Fibroblast of skin of left quadriceps (primary cell): ENCODE results near the gene POGK.
A peak's percentile ranks its signal among the peaks of the same experiment; 100 is the strongest.
"Not testable (repeated sequence)": the region's sequence is repeated elsewhere in the genome, so short reads cannot be mapped to it uniquely, and the experiment has no call there.

Source experiments
- DNase-seq, 2 experiments: peaks; one replicate each; pipeline ENCODE4 v3.0.0-alpha.2; 2013; ENCODE audit warnings: low read depth in 2 of 2

POGK gene, protein sequence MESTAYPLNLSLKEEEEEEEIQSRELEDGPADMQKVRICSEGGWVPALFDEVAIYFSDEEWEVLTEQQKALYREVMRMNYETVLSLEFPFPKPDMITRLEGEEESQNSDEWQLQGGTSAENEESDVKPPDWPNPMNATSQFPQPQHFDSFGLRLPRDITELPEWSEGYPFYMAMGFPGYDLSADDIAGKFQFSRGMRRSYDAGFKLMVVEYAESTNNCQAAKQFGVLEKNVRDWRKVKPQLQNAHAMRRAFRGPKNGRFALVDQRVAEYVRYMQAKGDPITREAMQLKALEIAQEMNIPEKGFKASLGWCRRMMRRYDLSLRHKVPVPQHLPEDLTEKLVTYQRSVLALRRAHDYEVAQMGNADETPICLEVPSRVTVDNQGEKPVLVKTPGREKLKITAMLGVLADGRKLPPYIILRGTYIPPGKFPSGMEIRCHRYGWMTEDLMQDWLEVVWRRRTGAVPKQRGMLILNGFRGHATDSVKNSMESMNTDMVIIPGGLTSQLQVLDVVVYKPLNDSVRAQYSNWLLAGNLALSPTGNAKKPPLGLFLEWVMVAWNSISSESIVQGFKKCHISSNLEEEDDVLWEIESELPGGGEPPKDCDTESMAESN

DNA sequence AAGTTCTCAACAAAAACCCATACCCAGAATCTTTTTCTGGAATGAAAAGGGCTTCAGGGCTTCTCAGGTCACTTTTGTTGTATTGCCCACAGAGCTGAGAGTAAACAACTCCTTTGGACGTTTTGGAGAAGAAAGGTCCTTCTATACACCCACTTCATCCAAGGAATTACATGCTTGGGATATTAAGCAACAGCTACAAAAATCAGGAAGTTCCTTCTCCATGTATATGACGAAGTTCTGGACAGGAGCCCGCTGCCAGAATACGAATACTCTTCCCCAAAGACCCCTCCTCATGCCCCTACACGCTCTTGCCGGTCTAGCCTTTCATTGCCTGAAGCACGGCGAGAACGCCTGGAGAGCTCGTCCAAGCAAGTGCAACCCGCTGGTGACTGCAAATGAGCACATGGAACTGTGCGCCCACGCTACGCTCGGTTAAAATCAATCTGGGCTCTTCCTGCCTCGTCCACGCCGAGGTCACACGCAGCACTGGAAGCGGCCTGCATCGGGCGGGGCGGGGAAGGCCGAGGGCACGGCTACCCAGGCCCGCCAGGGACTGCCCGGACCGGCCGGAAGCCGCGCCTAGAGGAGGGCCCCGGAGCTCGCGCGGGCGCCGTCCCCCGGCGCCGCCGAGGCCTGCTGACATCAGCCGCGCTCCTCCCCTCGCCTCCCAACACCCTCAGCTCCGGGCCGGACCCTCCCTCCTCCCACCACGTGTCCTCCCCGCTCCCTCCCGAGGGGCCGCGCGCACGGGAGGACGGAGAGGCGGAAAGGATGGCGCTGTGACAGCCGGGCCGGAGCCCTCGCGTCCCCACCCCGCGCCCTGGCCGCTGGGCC, at the start of gene POGK:
POGK (plus strand) TSS at position 710 of the 834 bp plus-strand sequence. CDS start 1,482 bp downstream, outside the sequence.
- DNase-seq = peak; percentile 67

DNA sequence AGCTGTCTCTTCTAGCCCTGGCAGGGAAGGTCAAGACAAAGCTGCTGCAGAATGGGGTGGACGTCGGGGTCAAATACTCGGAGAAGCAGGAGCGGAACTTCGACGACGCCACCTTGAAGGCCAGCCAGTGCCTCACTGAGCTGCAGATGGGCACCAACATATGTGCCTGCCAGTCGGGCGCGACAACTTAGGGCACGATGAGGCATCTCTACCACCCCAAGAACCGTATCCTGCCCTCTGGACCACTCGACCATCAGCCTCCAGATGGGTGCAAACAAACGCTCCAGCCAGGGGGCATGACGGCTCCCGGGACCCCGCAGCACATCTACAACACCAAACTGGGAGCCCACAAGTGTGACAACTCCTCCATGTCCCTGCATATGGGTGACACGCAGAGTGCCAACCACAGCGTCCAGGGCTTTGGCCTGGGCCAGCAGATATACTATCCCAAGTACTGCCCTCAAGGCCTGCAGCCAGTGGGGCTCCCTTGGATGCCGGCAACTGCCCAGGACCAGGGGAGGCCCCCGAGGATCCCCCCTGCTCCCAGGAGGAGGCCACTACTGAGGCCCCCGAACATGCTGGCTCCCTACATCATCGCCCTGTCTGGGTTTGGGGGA, 42.5 kb upstream of the POGK start:
- no peak for DNase-seq

DNA sequence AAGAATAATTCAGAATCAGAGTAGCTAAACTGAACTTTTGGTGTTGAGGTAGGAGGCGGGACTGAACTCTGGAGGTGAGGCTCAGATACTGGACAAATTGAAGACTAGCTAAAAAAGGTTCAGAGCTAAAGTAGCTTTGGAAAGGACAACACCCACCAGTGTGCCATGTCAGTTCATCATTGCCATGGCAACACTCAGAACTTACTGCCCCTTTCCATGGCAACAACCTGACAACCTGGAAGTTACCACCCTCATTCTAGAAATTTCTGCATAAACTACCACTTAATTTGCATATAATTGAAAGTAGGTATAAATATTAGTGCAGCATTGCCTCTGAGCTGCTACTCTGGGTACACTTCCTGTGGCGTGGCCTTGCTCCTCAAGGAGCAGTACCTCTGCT, 30.3 kb upstream of the POGK start:
- DNase-seq = no peak

DNA sequence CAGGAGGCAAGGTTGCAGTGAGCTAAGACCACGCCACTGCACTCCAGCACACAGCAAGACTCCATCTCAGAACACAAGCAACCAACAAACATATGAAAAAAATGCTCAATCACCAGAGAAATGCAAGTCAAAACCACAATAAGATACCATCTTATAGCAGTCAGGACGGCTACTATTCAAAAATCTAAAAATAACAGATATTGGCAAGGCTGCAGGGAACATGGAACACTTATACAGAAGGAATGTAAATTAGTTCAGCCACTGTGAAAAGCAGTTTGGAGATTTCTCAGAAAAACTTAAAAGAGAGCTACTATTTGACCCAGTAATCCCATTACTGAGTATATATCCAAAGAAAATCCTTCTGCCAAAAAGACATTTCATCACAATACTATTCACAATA, 27.6 kb upstream of the POGK start:
- DNase-seq = no peak

DNA sequence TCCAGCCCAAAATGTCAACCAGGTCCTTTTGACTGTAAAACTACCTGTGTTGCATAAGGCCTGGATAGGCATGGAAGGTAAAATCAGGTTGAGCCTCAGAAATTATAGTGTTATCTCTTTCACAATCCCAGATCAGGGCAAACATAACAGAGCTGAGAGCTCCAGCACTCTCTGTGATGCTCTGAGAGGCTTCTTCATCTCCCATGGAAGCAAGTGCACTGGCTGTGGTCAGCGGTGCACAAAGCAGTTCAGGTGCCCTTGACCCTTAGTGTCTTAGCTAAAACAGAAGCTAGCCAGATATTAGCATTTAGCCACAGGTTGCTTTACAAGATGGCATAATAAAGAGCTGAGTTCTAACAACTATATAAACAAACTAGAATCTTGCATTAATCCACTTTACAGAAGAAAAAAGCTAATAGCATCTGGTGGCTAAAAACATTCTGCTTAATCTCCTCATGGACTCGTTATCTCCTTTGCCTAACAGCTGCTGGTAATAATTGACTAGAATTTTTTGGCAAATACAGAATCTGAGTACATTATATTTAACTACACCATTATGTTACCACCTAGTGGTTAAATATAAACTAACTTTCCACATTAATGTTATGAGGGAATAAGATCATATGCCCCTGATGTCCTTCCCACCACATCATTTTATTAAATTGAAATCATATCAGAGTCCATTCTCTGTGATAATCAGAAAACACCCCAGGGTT, 25.6 kb upstream of the POGK start:
- no peak for DNase-seq

DNA sequence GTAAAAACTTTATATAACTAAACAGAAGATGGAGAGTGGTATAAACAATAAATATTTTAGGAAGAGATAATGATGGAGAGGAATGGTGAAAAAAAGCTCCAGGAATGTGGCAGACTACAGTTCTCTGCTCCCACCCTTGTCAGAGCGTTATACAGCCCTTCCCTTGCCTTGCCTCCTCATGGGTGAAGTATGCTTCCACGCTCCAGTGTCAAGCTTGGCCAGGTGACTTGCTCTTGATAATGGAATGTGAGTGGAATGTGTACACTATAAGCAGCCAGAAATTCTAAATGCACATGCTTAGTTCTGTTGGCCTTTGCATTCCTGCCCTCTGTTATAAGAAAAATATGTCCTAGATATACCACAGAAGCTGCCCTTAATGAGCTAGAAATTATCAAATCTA, 24.7 kb upstream of the POGK start:
- DNase-seq = no peak

DNA sequence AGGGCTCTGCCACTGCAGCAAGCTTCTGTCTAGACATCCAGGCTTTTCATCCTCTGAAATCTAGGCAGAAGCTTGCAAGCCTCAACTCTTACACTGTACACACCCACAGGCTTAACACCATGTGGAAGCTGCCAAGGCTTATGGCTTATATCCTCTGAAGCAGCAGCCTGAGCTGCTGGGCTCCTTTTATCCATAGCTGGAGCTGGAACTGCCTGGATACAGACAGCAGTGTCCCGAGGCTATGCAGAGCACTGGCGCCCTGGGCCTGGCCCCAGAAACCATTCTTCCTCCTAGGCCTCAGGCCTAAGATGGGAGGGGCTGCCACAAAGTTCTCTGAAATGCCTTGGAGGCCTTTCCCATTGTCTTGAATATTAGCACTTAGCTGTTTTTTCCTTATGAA, 19.3 kb upstream of the POGK start:
- no peak for DNase-seq

DNA sequence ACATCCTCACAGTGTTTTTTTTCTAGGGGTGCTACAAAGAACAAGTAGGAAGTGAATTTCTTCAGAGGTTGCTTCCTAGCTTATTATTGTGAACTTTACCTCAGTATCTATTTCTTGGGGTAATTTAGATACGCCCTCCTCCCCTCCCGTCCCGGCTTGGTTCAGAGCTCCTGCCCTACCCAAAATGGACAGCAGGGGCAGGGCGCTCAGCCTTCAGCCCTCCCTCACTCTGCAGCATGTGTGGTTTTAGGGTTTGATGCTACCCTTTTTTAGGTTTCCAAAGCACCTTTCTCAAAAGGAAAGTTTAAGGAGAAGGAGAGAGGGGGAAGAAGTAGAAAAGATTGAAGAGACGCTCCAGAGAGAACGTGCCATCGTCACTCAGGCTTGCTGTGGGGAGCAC, 16.9 kb upstream of the POGK start:
- DNase-seq = no peak

DNA sequence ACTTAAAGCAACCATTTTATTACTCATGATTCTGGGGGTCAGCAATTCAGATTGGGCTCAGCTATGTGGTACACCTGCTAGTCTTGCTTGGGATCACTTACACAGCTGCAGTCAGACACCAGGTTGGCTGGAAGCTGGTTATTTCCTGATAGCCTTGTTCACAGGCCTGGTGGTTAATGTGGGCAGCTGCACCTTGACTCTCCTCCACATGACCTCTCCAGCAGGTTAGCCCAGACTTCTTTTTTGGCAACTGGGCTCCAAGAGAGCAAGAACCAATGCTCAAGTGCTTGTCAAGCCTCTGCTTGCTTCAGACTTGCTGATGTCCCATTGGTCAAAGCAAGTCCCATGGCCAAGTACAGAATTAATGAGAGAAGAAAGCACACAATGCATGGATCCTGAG, 11.8 kb upstream of the POGK start:
- no peak for DNase-seq

DNA sequence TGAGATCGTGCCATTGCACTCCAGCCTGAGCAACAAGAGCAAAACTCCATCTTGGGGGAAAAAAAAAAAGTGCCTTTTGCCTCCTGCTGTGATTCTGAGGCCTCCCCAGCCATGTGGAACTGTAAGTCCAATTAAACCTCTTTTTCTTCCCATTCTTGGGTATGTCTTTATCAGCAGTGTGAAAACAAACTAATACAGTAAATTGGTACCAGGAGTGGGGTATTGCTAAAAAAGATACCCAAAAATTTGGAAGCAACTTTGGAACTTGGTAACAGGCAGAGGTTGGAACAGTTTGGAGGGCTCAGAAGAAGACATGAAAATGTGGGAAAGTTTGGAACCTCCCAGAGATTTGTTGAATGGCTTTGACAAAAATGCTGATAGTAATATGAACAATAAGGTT, 9.5 kb upstream of the POGK start:
- DNase-seq = not testable (repeated sequence)

DNA sequence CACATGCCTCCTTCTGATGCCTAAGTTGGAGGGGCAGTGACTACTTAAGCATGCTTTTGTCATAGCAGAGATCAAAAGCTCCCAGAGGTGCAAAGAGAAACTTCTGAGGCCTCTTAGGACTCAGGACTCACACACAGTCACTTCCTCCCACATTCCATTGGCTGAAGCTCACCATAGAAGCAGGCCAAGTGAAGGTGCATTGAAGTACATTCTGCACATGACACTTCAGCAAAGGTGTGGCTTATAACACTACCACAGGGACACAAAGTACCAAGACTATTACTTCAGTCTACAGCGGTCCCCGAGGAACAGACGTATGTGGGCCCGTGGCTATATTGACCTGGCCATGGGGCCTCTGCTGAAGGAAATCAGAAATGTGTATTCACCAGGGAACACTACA, 2.5 kb upstream of the POGK start:
- DNase-seq = no peak

DNA sequence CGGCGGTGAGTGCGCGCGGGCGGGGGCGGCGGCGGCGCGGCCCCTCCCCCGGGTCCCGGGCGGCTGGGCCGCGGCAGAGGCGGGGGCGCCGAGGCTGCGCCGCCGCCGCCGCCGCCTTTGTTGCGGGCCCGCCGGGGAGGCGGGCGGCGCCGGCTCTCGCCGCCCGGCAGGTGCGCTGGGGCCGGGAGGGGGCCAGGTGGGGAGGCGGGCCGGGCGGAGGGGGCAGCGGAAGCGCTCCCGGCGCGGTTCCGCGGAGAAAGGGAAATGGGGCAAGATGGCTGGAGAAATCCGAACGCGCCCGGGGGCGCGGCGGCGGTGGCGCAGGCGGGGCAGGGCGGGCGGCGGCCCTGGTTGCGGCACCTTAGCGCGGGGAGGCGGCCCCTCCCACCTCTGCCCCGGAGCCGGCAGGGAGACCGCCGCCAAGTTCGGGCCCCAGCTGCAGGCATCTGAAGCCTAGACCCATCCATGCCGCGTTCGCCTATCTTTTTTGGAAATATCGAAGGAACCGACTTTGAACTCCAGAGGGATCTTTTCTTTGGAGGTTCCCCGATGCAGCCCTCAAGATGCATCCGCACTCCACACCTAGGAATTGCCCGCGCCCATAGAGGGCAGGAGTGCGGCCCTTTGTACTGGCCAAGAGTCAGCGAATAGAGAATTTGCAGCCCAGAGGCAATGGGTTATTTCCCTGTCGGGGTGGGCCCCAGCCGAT, 479 bp downstream of the POGK start:
- DNase-seq = no peak

DNA sequence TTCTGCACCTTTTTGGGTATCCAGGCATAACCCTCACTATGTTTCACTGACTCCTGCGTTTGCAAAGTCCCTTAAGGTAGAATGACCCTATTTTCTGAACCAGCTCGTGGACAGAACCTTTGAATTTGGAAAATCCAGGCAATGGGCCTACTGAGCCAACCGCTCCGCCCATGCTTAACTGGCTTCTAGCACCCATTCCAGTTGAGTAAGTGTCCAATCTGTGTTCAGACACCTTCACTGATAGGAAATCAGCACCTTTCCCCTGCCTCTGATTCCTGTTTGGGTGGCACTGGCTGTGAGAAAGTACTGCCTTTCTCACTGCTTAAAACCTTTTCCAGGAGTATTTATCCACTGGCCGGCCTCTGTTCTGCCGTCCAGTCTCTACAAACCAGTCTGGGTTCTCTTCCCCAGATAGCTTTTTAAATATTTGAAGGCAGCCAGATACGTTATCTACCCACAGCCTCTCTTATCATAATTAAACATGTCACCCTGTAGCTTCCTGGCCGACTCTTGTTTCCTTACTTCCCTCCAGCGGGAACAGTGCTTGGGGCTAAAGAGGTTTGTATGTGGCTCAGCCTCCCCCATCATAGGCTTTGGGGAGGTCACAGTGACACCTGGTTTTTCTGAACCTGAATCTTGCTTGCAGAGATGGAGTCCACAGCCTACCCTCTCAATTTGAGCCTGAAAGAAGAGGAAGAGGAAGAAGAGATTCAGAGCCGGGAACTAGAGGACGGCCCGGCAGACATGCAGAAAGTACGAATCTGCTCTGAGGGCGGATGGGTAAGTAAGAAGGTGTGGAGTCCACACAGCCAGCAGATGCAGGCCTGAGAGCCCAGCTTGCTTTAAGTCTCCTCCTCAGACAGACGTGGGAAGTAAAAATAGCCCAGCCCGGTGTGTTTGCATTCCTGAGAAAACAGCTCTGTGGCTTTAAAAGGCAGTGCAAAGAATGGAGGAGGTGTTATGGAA, 1.3 kb downstream of the POGK start:
- no peak for DNase-seq

DNA sequence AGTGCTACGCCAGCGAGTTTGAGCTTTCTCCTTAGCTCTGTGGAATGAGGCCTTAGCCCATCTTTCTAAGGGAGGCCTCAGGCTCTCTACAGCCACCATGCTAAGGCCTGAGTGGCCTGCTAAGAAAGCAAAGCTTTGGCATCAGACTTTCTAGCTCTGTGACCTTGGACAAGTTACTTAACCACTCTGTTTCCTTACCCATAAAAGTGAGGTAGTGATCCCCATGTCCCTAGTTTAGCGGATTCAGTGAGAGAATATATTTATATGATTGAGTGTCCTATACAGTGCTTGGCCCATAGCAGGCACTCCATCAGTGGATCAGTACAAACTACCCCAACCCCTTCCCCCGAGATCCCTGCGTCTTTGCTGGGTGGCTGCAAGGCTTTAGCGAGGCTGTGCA, 4.0 kb downstream of the POGK start:
- no peak for DNase-seq

DNA sequence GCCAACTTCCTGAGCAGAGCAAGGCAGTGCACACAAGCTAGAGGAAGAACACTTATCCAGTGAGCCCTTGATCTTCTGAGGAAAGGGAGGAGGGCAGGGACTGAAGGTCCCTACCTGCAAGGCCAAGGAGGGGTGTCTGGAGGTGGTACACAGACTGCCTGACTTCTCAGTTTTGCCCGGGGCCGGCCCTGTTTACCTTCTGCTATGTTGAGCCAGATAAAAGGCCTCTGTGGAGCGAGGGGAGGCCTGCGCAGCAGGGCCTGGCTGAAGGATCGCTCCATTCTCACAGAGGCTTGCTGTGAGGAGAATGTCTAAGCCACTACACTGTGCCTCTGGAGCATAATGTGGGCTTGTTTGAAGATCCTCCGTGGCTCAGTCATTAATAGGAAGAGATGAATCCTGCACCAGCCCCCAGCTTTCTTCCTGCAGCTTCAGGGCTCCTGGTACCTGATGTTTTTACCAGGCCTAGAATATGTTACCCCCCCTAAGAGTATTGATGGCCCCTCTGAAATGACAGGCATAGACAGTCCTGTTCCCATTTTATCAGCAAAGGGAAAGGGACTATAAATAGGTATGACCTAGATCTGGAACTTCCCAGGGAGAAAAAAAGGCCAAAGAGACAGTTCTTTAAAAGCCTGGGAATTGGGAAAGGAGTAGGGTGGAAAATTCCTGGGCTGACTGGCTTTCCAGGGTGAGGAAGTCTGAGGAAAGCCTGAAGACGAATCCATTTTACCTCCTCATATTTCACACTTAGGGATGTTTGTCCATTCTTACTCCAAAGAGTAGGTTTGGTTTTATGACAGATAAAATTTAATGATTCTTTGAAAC, 4.7 kb downstream of the POGK start:
- DNase-seq = no peak

DNA sequence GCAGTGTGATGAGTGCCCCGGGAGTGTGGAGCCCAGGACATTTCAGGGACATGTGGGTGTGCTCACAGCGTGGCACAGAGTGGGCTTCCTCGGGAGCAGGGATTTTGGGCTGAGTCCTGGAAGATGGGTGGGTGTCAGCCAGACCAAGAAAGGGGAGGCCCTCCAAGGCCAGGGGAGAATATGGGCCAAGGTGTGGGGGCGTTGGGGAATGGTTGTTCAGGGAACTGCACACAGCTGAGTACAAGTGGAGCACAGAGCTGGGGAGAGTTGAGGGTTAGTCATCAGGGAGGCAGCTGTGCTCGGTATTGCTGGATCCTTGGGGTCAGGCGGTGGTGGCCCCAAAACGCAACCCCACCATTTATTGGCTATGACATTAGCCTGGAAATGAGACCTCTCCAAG, 5.5 kb downstream of the POGK start:
- DNase-seq = no peak

DNA sequence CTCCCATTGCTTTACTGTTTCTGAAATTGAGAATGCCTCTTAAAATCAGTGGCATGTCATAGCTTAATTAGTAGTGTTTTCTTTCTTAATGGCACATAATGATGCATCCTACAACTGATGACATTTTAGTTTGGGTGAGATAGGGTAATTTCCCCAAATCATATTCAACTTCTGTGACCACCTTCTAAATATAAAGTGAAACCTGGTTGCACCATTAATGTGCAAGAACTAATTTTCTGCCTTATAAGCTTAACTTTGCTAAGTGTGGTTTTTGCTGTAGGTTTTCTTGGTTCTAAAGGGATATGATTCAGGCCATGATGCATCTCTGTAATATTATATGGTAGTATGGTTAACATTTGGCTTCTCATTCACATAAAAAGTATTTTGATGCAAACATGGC, 8.9 kb downstream of the POGK start:
- no peak for DNase-seq

DNA sequence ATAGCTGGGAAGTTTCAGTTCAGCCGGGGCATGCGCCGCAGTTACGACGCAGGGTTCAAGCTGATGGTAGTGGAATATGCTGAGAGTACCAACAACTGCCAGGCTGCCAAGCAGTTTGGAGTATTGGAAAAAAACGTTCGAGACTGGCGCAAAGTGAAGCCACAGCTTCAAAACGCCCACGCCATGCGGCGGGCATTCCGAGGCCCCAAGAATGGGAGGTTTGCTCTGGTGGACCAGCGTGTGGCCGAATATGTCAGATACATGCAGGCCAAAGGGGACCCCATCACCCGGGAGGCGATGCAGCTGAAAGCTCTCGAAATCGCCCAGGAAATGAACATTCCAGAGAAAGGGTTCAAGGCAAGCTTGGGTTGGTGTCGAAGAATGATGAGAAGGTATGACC, 9.9 kb downstream of the POGK start:
- DNase-seq = no peak

DNA sequence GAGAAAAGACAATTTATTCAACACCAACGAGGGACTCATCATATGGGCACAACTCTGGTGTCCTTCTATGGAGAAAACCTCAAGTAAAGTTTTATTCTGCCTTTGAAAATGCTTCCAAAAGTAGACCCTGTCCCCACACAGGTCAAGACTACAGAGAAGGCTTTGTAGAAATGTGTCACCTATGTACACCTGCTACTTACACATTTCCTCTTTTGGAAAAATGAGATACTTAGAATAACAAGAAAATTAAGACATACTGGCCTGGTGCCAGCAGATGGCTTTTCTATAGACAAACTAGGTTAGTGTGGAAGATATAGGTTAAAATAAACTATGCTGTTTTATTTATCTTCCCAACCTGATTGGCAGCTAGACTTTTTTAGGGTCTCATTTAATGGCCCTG, 13.6 kb downstream of the POGK start:
- DNase-seq = no peak
